Ammon's horn (tissue), 1 donor: Measurements from ENCODE around the gene ALDH2.
"Not testable (repeated sequence)": the region's sequence is repeated elsewhere in the genome, so short reads cannot be mapped to it uniquely, and the experiment has no call there.

Experiments
- DNase-seq: peaks from one replicate; pipeline ENCODE4 v3.0.0-alpha.2; 2016; ENCODE audit warnings: low spot score

The ALDH2 gene

GRCh38 chr12:111827907-111828306 lies 61.2 kb downstream of the ALDH2 start:
- DNase-seq, result no peak

GRCh38 chr12:111828338-111828979 lies 61.7 kb downstream of the ALDH2 start:
- no peak for DNase-seq

- not testable (repeated sequence) for DNase-seq
Observed at GRCh38 chr12:111829635-111830034, 62.9 kb downstream of the ALDH2 start.

GRCh38 chr12:111834740-111835386 lies 68.1 kb downstream of the ALDH2 start:
- not testable (repeated sequence) for DNase-seq

- DNase-seq, result not testable (repeated sequence)
Observed at GRCh38 chr12:111835531-111836181, 68.9 kb downstream of the ALDH2 start.

GRCh38 chr12:111838353-111838752 lies 71.6 kb downstream of the ALDH2 start:
- DNase-seq, result no peak

GRCh38 chr12:111840807-111841206 lies 74.1 kb downstream of the ALDH2 start:
- no peak for DNase-seq

GRCh38 chr12:111841236-111841749 lies 74.6 kb downstream of the ALDH2 start:
- DNase-seq, result no peak

GRCh38 chr12:111841750-111842555 lies 75.2 kb downstream of the ALDH2 start, which contains the start of gene MAPKAPK5:
MAPKAPK5 (plus strand) TSS chr12:111842228; CDS start chr12:111842734, 506 bp downstream.
- peak; percentile 93 for DNase-seq

- DNase-seq, result no peak
Observed at GRCh38 chr12:111842556-111843396, 76.0 kb downstream of the ALDH2 start.

- peak; percentile 15 for DNase-seq
Observed at GRCh38 chr12:111846016-111846415, 79.3 kb downstream of the ALDH2 start.

GRCh38 chr12:111850526-111850925 lies 83.8 kb downstream of the ALDH2 start:
- DNase-seq, result no peak

- DNase-seq, result no peak
Observed at GRCh38 chr12:111858186-111858585, 91.5 kb downstream of the ALDH2 start.

GRCh38 chr12:111858778-111859177 lies 92.0 kb downstream of the ALDH2 start:
- DNase-seq, result no peak

- no peak for DNase-seq
Observed at GRCh38 chr12:111864913-111865312, 98.2 kb downstream of the ALDH2 start.
